SK-N-SH (cell line): ENCODE data around the gene SLC44A5. TPM values are rescaled to one million over a fixed set of nuclear protein-coding genes. Genes with fewer than 3 reads are reported as not detected.

Source experiments
- CTCF ChIA-PET: fragments of 300-600, 350-600 bp; formaldehyde crosslinking; extraction: SDS; loops from one replicate; lab custom pipeline; 2021; lab: Yijun Ruan, JAX
- POLR2A ChIA-PET: fragments of 350-600 bp; sonication (Branson Sonifier 250); formaldehyde crosslinking; extraction: SDS; loops from one replicate; lab custom pipeline; 2020; ENCODE audit warnings: antibody characterized with exemption, inconsistent platforms; lab: Yijun Ruan, JAX
- DNase-seq: peaks from one replicate; pipeline ENCODE4 v3.0.0; 2012
- H2AFZ ChIP-seq: fragments of 200-600 bp; sonication (generic); 2 replicates; pipeline ENCODE4 v1.8.1; 2016; ENCODE audit warnings: antibody characterized with exemption, mild to moderate bottlenecking, low read depth
- H3F3A ChIP-seq: fragments of 200-600 bp; sonication (generic); replicated peaks from 2 replicates; pipeline ENCODE3; 2016; ENCODE audit warnings: antibody characterized with exemption, mild to moderate bottlenecking; ENCODE audit not compliant: insufficient read depth
- H3K27ac ChIP-seq, 2 experiments: fragments of 200-500 bp in 1 of 2; fragments of 200-600 bp in 1 of 2; sonication (Bioruptor generic) in 1 of 2; sonication (generic), shearing (Covaris generic) in 1 of 2; 2 replicates each; pipeline versions ENCODE4 v1.5.1 to v1.6.1; 2014 to 2016; ENCODE audit warnings: low read depth in 2 of 2, inconsistent platforms in 1 of 2, low read length in 1 of 2, mild to moderate bottlenecking in 1 of 2, mixed read lengths in 1 of 2
- H3K27me3 ChIP-seq: fragments of 200-600 bp; sonication (generic), shearing (Covaris generic); 2 replicates; pipeline ENCODE4 v1.6.1; 2016; ENCODE audit warnings: mixed run types; ENCODE audit not compliant: insufficient read depth
- H3K36me3 ChIP-seq, 2 experiments: fragments of 200-500 bp in 1 of 2; fragments of 200-600 bp in 1 of 2; sonication (Bioruptor generic) in 1 of 2; sonication (generic) in 1 of 2; replicated peaks in 1 of 2; 2 replicates each; pipeline versions ENCODE3 to v1.5.1; 2014 to 2016; ENCODE audit warnings: low read length in 1 of 2, mild to moderate bottlenecking in 1 of 2; ENCODE audit not compliant: insufficient read depth in 2 of 2, control insufficient read depth in 1 of 2
- H3K4me1 ChIP-seq, 2 experiments: fragments of 200-500 bp in 1 of 2; fragments of 200-600 bp in 1 of 2; sonication (Bioruptor generic) in 1 of 2; sonication (generic), shearing (Covaris generic) in 1 of 2; 2 replicates each; pipeline versions ENCODE4 v1.5.1 to v1.6.1; 2014 to 2016; ENCODE audit warnings: low read depth in 1 of 2, low read length in 1 of 2, mixed run types in 1 of 2; ENCODE audit not compliant: insufficient read depth in 2 of 2, control insufficient read depth in 1 of 2
- H3K4me2 ChIP-seq: fragments of 200-600 bp; sonication (generic), shearing (Covaris generic); 2 replicates; pipeline ENCODE4 v1.6.1; 2017; ENCODE audit warnings: mixed run types
- H3K4me3 ChIP-seq, 2 experiments: fragments of 200-500 bp in 1 of 2; fragments of 200-600 bp in 1 of 2; sonication (Bioruptor generic) in 1 of 2; sonication (generic), shearing (Covaris generic) in 1 of 2; 2 replicates each; pipeline versions ENCODE4 v1.5.1 to v1.8.1; 2014 to 2016; ENCODE audit warnings: low read depth in 2 of 2, inconsistent platforms in 1 of 2, low read length in 1 of 2, mild to moderate bottlenecking in 1 of 2, mixed read lengths in 1 of 2, moderate library complexity in 1 of 2
- H3K79me2 ChIP-seq: fragments of 200-600 bp; sonication (generic); 2 replicates; pipeline ENCODE4 v1.8.1; 2017; ENCODE audit warnings: mild to moderate bottlenecking; ENCODE audit not compliant: insufficient read depth
- H3K9ac ChIP-seq: fragments of 200-600 bp; sonication (generic); 2 replicates; pipeline ENCODE4 v1.6.1; 2017; ENCODE audit warnings: mixed run types
- H3K9me2 ChIP-seq: fragments of 200-600 bp; sonication (generic); 2 replicates; pipeline ENCODE4 v1.6.1; 2017; ENCODE audit warnings: mixed run types
- H3K9me3 ChIP-seq: fragments of 200-600 bp; sonication (generic); 2 replicates; pipeline ENCODE4 v1.6.1; 2017; ENCODE audit warnings: mixed run types, mild to moderate bottlenecking, moderate library complexity
- H4K20me1 ChIP-seq: fragments of 200-600 bp; sonication (generic); 2 replicates; pipeline ENCODE4 v1.6.1; 2017; ENCODE audit warnings: mild to moderate bottlenecking, mixed run types; ENCODE audit not compliant: insufficient read depth
- ELF1 ChIP-seq: IDR thresholded peaks from 2 replicates; pipeline ENCODE4 v1.4.0; 2012
- FOSL2 ChIP-seq: IDR thresholded peaks from 2 replicates; pipeline ENCODE4 v1.4.0; 2012; ENCODE audit warnings: low read depth, mild to moderate bottlenecking, moderate library complexity, borderline replicate concordance
- FOXJ3 ChIP-seq: sonication (generic); formaldehyde crosslinking; IDR thresholded peaks from 2 replicates; pipeline ENCODE4 v1.5.1; 2020; ENCODE audit warnings: mild to moderate bottlenecking, missing genetic modification reagents
- GATA2 ChIP-seq: sonication (generic); formaldehyde crosslinking; IDR thresholded peaks from 2 replicates; pipeline ENCODE4 v1.5.0; 2020; ENCODE audit warnings: mild to moderate bottlenecking, missing genetic modification reagents
- IRF3 ChIP-seq: fragments of 150-350 bp; IDR thresholded peaks from 2 replicates; pipeline ENCODE4 v1.6.1; 2016; ENCODE audit warnings: mild to moderate bottlenecking, low read depth, low read length
- JUND ChIP-seq: IDR thresholded peaks from 2 replicates; pipeline ENCODE4 v1.4.0; 2012
- MAX ChIP-seq: IDR thresholded peaks from 2 replicates; pipeline ENCODE4 v1.4.0; 2012; ENCODE audit warnings: low read depth
- MEF2A ChIP-seq: IDR thresholded peaks from 2 replicates; pipeline ENCODE4 v1.4.0; 2012; ENCODE audit warnings: low read depth, borderline replicate concordance
- MXI1 ChIP-seq: IDR thresholded peaks from 2 replicates; pipeline ENCODE4 v1.6.1; 2012; ENCODE audit warnings: mild to moderate bottlenecking, low read depth, low read length, improper control_type of control experiment
- NFIC ChIP-seq: IDR thresholded peaks from 2 replicates; pipeline ENCODE4 v1.4.0; 2012; ENCODE audit warnings: borderline replicate concordance
- NRF1 ChIP-seq: IDR thresholded peaks from 2 replicates; pipeline ENCODE4 v1.6.1; 2012; ENCODE audit warnings: low read depth, mild to moderate bottlenecking, low read length
- RCOR1 ChIP-seq: fragments of 150-350 bp; IDR thresholded peaks from 2 replicates; pipeline ENCODE4 v1.6.1; 2017; ENCODE audit warnings: antibody characterized with exemption, low read length
- REST ChIP-seq: IDR thresholded peaks from 2 replicates; pipeline ENCODE4 v1.6.1; 2012; ENCODE audit warnings: mild to moderate bottlenecking, low read depth, low read length, moderate library complexity
- RFX5 ChIP-seq: IDR thresholded peaks from 2 replicates; pipeline ENCODE4 v1.6.1; 2012; ENCODE audit warnings: mild to moderate bottlenecking, improper control_type of control experiment, low read length
- RXRA ChIP-seq: IDR thresholded peaks from 2 replicates; pipeline ENCODE4 v1.4.0; 2012; ENCODE audit warnings: low read depth, mild to moderate bottlenecking, borderline replicate concordance
- SMC3 ChIP-seq: IDR thresholded peaks from 2 replicates; pipeline ENCODE4 v1.6.1; 2012; ENCODE audit warnings: low read depth, low read length, improper control_type of control experiment
- TAF1 ChIP-seq: IDR thresholded peaks from 2 replicates; pipeline ENCODE4 v1.6.1; 2012; ENCODE audit warnings: low read depth, mild to moderate bottlenecking, low read length, moderate library complexity, borderline replicate concordance
- TCF12 ChIP-seq: IDR thresholded peaks from 2 replicates; pipeline ENCODE4 v1.4.0; 2012
- USF2 ChIP-seq: fragments of 150-350 bp; IDR thresholded peaks from 2 replicates; pipeline ENCODE4 v1.6.1; 2017; ENCODE audit warnings: antibody characterized with exemption, low read length, low read depth, borderline replicate concordance
- YY1 ChIP-seq: IDR thresholded peaks from 2 replicates; pipeline ENCODE4 v1.4.0; 2012; ENCODE audit warnings: low read depth, mild to moderate bottlenecking
- WGBS: methylation state at CpG from one replicate; pipeline ENCODE4 v1.1.6; 2017; ENCODE audit warnings: low lambda C conversion rate; 5-methylcytosine and 5-hydroxymethylcytosine counted together
- polyA plus RNA-seq, 3 experiments: library from polyadenylated mRNA; depleted of rRNA; stranded (reverse); fragments of >200 nt; gene quantifications; 2 replicates each; pipeline ENCODE4 v1.2.3, GENCODE V29; 2012

SLC44A5 gene
- polyA plus RNA-seq, 1 of the 3 experiments (the other 2 are of a cell fraction) = 4.9 TPM

- no peaks in the 10 kb centered on the region for H3K79me2 ChIP-seq
- no peak for TF ChIP-seq USF2
- TF ChIP-seq FOXJ3 (CRISPR knock-in tag) = no peak
- no peak for TF ChIP-seq TCF12
- TF ChIP-seq ELF1 = no peak
- no peak for TF ChIP-seq NRF1
- TF ChIP-seq RCOR1 = no peak
- TF ChIP-seq REST = no peak
- no peak for TF ChIP-seq JUND
- no peak for TF ChIP-seq RXRA
- no peak for TF ChIP-seq FOSL2
- no peak for TF ChIP-seq RFX5
- no peak for TF ChIP-seq MEF2A
- TF ChIP-seq MAX = no peak
- TF ChIP-seq IRF3 = no peak
- TF ChIP-seq GATA2 (CRISPR knock-in tag) = no peak
- TF ChIP-seq MXI1 = no peak
- no peak for TF ChIP-seq SMC3
- no peak for TF ChIP-seq NFIC
- TF ChIP-seq YY1 = no peak
- no peak for TF ChIP-seq TAF1
- TF ChIP-seq, all 33 proteins: peak for 0
- H3F3A ChIP-seq = no peaks in the 10 kb centered on the region
- H3K27ac ChIP-seq = no peak overlapping the region
- no peaks in the 10 kb centered on the region for H4K20me1 ChIP-seq
- H3K9me2 ChIP-seq = no peaks in the 10 kb centered on the region
- H3K4me1 ChIP-seq = peaks cover 0 to 14% of the 10 kb centered on the region in 2 experiments; a peak in 2 of 4 replicates
- POLR2A ChIA-PET = no interaction called here
- H3K4me3 ChIP-seq = no peak overlapping the region
- H2AFZ ChIP-seq = no peak overlapping the region
- no peak for DNase-seq
- H3K36me3 ChIP-seq = no peaks in the 10 kb centered on the region
- WGBS = 71% methylated on average over 3 of the region's 3 CpGs
- no peaks in the 10 kb centered on the region for H3K9me3 ChIP-seq
- no peak overlapping the region for H3K4me2 ChIP-seq
- no peaks in the 10 kb centered on the region for H3K27me3 ChIP-seq
- CTCF ChIA-PET = interaction anchor here (1.3 to 3.6 kb wide), 2 partner anchors 40 to 192 kb away, joined by 3 to 20 read pairs; no protein-coding TSS in a partner anchor
- H3K9ac ChIP-seq = no peak overlapping the region
Observed at GRCh38 chr1:75425001-75425650, 185.8 kb downstream of the SLC44A5 start.
